Endothelial cell of umbilical vein (primary cell): Measurements from ENCODE around the gene RAB11B. TPM values are rescaled to one million over a fixed set of nuclear protein-coding genes. Genes with fewer than 3 reads are reported as not detected.

ENCODE experiments used
- BruUV-seq: library from RNA; stranded (reverse); fragments of 400-500 nt; replicated peaks from 2 replicates; lab custom pipeline; 2021; lab: Mats Ljungman, UMichigan
- CTCF ChIA-PET: fragments of 300-600, 350-600 bp; sonication (Branson Sonifier 250); formaldehyde crosslinking; loops from one replicate; lab custom pipeline; 2021; ENCODE audit warnings: antibody characterized with exemption, inconsistent platforms; lab: Charles Lee
- POLR2A ChIA-PET: fragments of 300-600, 350-600 bp; sonication (Branson Sonifier 250); formaldehyde crosslinking; loops from one replicate; lab custom pipeline; 2021; ENCODE audit warnings: antibody characterized with exemption, inconsistent platforms; lab: Charles Lee
- DNase-seq: peaks from one replicate; pipeline ENCODE4 v3.0.0-alpha.2; 2011; ENCODE audit warnings: low read depth, low spot score
- FAIRE-seq: peaks from 2 replicates; lab custom pipeline; 2011; peaks lifted over from hg19 to GRCh38; lab: Jason Lieb, UNC
- H2AFZ ChIP-seq: 2 replicates; pipeline ENCODE4 v1.6.0; 2012; ENCODE audit warnings: low read depth, low read length, control low read depth, inconsistent platforms
- H3K27ac ChIP-seq: 2 replicates; pipeline ENCODE4 v1.5.1; 2011; ENCODE audit warnings: low read depth, mild to moderate bottlenecking, control low read depth, low read length, moderate library complexity; ENCODE audit not compliant: insufficient read depth
- H3K27me3 ChIP-seq, 2 experiments: 2 replicates each; pipeline versions ENCODE4 v1.6.0 to v1.6.1; 2011; ENCODE audit warnings: low read length in 2 of 2, mixed read lengths in 1 of 2; ENCODE audit not compliant: control insufficient read depth in 2 of 2, insufficient read depth in 2 of 2
- H3K36me3 ChIP-seq, 2 experiments: 2 replicates in 1 of 2; 3 replicates in 1 of 2; pipeline ENCODE4 v1.5.1; 2011; ENCODE audit warnings: low read length in 2 of 2, mild to moderate bottlenecking in 1 of 2, moderate library complexity in 1 of 2; ENCODE audit not compliant: control insufficient read depth in 2 of 2, insufficient read depth in 2 of 2; ENCODE audit errors: extremely low read depth in 1 of 2
- H3K4me1 ChIP-seq: 3 replicates; pipeline ENCODE4 v1.5.1; 2011; ENCODE audit warnings: mild to moderate bottlenecking, low read length; ENCODE audit not compliant: control insufficient read depth, insufficient read depth; ENCODE audit errors: extremely low read depth
- H3K4me2 ChIP-seq: 2 replicates; pipeline ENCODE4 v1.6.1; 2011; ENCODE audit warnings: low read length, control low read depth, mixed read lengths; ENCODE audit not compliant: insufficient read depth
- H3K4me3 ChIP-seq, 3 experiments: fragments of 200-600 bp in 1 of 3; sonication (generic), shearing (Covaris generic) in 1 of 3; replicated peaks in 1 of 3; 2 replicates each; pipeline ENCODE4 v1.5.1; 2011 to 2016; ENCODE audit warnings: control low read depth in 3 of 3, low read length in 3 of 3, mild to moderate bottlenecking in 2 of 3, inconsistent platforms in 1 of 3, low read depth in 1 of 3, moderate library complexity in 1 of 3; ENCODE audit not compliant: insufficient read depth in 1 of 3
- H3K79me2 ChIP-seq: 2 replicates; pipeline ENCODE4 v1.6.0; 2012; ENCODE audit warnings: low read length, inconsistent platforms; ENCODE audit not compliant: control insufficient read depth, insufficient read depth
- H3K9ac ChIP-seq: replicated peaks from 2 replicates; pipeline ENCODE3; 2011; ENCODE audit warnings: low read length, control low read depth; ENCODE audit not compliant: insufficient read depth; ENCODE audit errors: extremely low read depth
- H3K9me1 ChIP-seq: replicated peaks from 3 replicates; pipeline ENCODE4 v1.6.0; 2011; ENCODE audit warnings: mild to moderate bottlenecking, low read length; ENCODE audit not compliant: control insufficient read depth, insufficient read depth; ENCODE audit errors: extremely low read depth
- H3K9me3 ChIP-seq: replicated peaks from 2 replicates; pipeline ENCODE4 v1.5.1; 2012; ENCODE audit warnings: low read length, inconsistent platforms; ENCODE audit not compliant: control insufficient read depth, insufficient read depth
- H4K20me1 ChIP-seq: replicated peaks from 2 replicates; pipeline ENCODE3; 2011; ENCODE audit warnings: mild to moderate bottlenecking, low read length; ENCODE audit not compliant: control insufficient read depth, insufficient read depth; ENCODE audit errors: extremely low read depth
- EZH2 ChIP-seq: IDR thresholded peaks from 2 replicates; pipeline ENCODE4 v1.6.1; 2012; ENCODE audit warnings: borderline replicate concordance, low read depth, mild to moderate bottlenecking, moderate library complexity, low read length, inconsistent platforms; ENCODE audit not compliant: severe bottlenecking
- FOS ChIP-seq: IDR thresholded peaks from 2 replicates; pipeline ENCODE4 v1.6.1; 2011; ENCODE audit warnings: mild to moderate bottlenecking, low read length, moderate library complexity, borderline replicate concordance; ENCODE audit not compliant: insufficient read depth
- GATA2 ChIP-seq: IDR thresholded peaks from 2 replicates; pipeline ENCODE4 v1.7.0; 2011; ENCODE audit warnings: low read depth, mild to moderate bottlenecking, moderate library complexity, mixed read lengths, low read length; ENCODE audit not compliant: insufficient read length, insufficient read depth
- JUN ChIP-seq: IDR thresholded peaks from 2 replicates; pipeline ENCODE4 v1.6.1; 2011; ENCODE audit warnings: borderline replicate concordance, low read depth; ENCODE audit not compliant: insufficient read length, insufficient read depth
- MYC ChIP-seq: IDR thresholded peaks from one replicate; pipeline ENCODE4 v1.6.1; 2011; ENCODE audit warnings: mild to moderate bottlenecking, low read depth, low read length
- POLR2A ChIP-seq: IDR thresholded peaks from 2 replicates; pipeline ENCODE4 v1.6.1; 2012; ENCODE audit warnings: low read depth, mild to moderate bottlenecking, control low read depth, low read length
- POLR2AphosphoS5 ChIP-seq: IDR thresholded peaks from 2 replicates; pipeline ENCODE4 v1.6.1; 2012; ENCODE audit warnings: low read depth, mild to moderate bottlenecking, control low read depth, low read length, moderate library complexity; ENCODE audit not compliant: insufficient read depth
- dilution Hi-C: fragments of 300-500 bp; cut with MboI; formaldehyde crosslinking; loops from one replicate; pipeline ENCODE4 v1.15.0; 2019; ENCODE audit warnings: low sequenced_read_pairs; ENCODE audit not compliant: extremely low pct_ligation_motif_present
- intact Hi-C: fragments of 100-400 bp; cut with micrococcal nuclease; formaldehyde crosslinking; loops from one replicate; pipeline ENCODE4 v1.10.0; 2022
- polyA plus RNA-seq, 4 experiments: library from polyadenylated mRNA; depleted of rRNA in 3 of 4; stranded (reverse) in 3 of 4; unstranded in 1 of 4; fragments of >200 nt; gene quantifications; 2 replicates each; pipeline versions ENCODE4 v1.2.1 to v1.2.3, GENCODE V29; 2011 to 2012; ENCODE audit warnings: missing spikeins in 1 of 4
- total RNA-seq: library from RNA; stranded (reverse); gene quantifications from 2 replicates; pipeline ENCODE4 v1.2.3, GENCODE V29; 2021
- TF ChIP-seq, protein P1 (sequence below): IDR thresholded peaks from 2 replicates; pipeline ENCODE4 v1.6.1; 2011; ENCODE audit not compliant: insufficient read depth, insufficient read length
- TF ChIP-seq, protein P2 (sequence below), 2 donors: IDR thresholded peaks; 1 replicate in 1 of 2; 2 replicates in 1 of 2; pipeline ENCODE4 v1.5.1; 2011; ENCODE audit warnings: low read length in 2 of 2, mild to moderate bottlenecking in 2 of 2, moderate library complexity in 2 of 2, control low read depth in 1 of 2, inconsistent platforms in 1 of 2, low read depth in 1 of 2; ENCODE audit not compliant: insufficient read depth in 1 of 2; ENCODE audit errors: extremely low read depth in 1 of 2

RAB11B gene
- total and polyA plus RNA-seq, 2 donors (not counting 3 experiments of a cell fraction or from before 2014, with no cell fraction given), result 74.1 to 99.8 TPM

DNA sequence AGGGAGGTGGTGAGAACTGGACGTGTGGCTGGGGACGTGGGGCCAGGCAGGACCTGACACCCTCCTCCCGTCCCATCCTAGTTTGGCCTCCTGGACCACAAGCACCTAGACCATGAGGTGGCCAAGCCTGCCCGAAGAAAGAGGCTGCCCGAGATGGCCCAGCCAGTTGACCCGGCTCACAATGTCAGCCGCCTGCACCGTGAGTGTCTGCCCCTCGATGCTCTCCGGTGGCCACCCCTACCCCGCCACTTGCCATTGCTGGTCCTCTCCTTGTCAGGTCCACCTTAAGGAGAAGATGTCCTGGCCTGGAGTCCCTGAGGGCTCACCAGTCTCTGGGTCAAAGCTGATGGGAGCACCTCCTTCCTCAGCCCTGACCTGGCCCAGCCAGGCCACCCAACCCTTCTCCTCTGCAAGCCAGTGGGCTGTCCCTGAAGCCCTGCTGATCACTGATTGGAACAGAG is 24.0 kb upstream of the RAB11B start:
- no peaks in the 10 kb centered on the region for H3K9me3 ChIP-seq
- dilution Hi-C loops (no loop called here), intact Hi-C loops (no loop called here)
- no peak overlapping the region for H3K4me2 ChIP-seq
- no peak overlapping the region for H2AFZ ChIP-seq
- ChIA-PET POLR2A (interaction anchor here (0.9 to 1.2 kb wide), 2 partner anchors 24 to 25 kb away, joined by 3 read pairs; no protein-coding TSS in a partner anchor), CTCF (interaction anchor here (0.6 to 3.5 kb wide), 2 partner anchors 12 to 18 kb away, joined by 3 to 36 read pairs; no protein-coding TSS in a partner anchor)
- no peaks in the 10 kb centered on the region for H3K79me2 ChIP-seq
- no peak overlapping the region for H3K9ac ChIP-seq
- H3K4me1 ChIP-seq, result peaks cover 34% of the 10 kb centered on the region
- no peak for TF ChIP-seq FOS
- TF ChIP-seq, protein P1, sequence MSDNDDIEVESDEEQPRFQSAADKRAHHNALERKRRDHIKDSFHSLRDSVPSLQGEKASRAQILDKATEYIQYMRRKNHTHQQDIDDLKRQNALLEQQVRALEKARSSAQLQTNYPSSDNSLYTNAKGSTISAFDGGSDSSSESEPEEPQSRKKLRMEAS, result no peak
- TF ChIP-seq POLR2A, result no peak
- no peak for TF ChIP-seq GATA2
- no peak for TF ChIP-seq EZH2
- TF ChIP-seq, protein P2, sequence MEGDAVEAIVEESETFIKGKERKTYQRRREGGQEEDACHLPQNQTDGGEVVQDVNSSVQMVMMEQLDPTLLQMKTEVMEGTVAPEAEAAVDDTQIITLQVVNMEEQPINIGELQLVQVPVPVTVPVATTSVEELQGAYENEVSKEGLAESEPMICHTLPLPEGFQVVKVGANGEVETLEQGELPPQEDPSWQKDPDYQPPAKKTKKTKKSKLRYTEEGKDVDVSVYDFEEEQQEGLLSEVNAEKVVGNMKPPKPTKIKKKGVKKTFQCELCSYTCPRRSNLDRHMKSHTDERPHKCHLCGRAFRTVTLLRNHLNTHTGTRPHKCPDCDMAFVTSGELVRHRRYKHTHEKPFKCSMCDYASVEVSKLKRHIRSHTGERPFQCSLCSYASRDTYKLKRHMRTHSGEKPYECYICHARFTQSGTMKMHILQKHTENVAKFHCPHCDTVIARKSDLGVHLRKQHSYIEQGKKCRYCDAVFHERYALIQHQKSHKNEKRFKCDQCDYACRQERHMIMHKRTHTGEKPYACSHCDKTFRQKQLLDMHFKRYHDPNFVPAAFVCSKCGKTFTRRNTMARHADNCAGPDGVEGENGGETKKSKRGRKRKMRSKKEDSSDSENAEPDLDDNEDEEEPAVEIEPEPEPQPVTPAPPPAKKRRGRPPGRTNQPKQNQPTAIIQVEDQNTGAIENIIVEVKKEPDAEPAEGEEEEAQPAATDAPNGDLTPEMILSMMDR (IDR thresholded peaks at IDR 0.05; ENCODE audit: extremely low read depth in 1 of 2, insufficient read depth in 1 of 2, low read depth in 1 of 2, low read length in 2 of 2), result no peak
- no peak for TF ChIP-seq JUN
- no peak for TF ChIP-seq POLR2AphosphoS5
- no peak for TF ChIP-seq MYC
- H3K4me3 ChIP-seq, result no peak overlapping the region
- no peak for DNase-seq
- no peaks in the 10 kb centered on the region for H3K27me3 ChIP-seq
- no peak for FAIRE-seq
- H3K27ac ChIP-seq, result no peak overlapping the region
- no peaks in the 10 kb centered on the region for H4K20me1 ChIP-seq
- no TSS peak for BruUV-seq
- H3K9me1 ChIP-seq, result no peaks in the 10 kb centered on the region
- no peaks in the 10 kb centered on the region for H3K36me3 ChIP-seq
